Left renal pelvis (tissue), 4 donors: ENCODE results near the gene C2CD4D. TPM values are rescaled to one million over a fixed set of nuclear protein-coding genes. Genes with fewer than 3 reads are reported as not detected.

ENCODE experiments used
- DNase-seq, 4 donors: peaks; one replicate each; pipeline ENCODE4 v3.0.0-alpha.2; 2013; ENCODE audit warnings: low read depth in 4 of 4, low spot score in 3 of 4
- polyA plus RNA-seq, 4 donors: library from polyadenylated mRNA; unstranded; fragments of 120-200 nt; gene quantifications; one replicate each; pipeline ENCODE4 v1.2.1, GENCODE V29; 2013; ENCODE audit not compliant: insufficient read length in 4 of 4

C2CD4D gene
- polyA plus RNA-seq, 4 donors: 0.19 to 0.26 (median 0.24) TPM

- DNase-seq: no peak
These were observed 2.4 kb downstream of the C2CD4D start for GRCh38 chr1:151837197-151837596.

- DNase-seq: no peak
These were observed 4.0 kb downstream of the C2CD4D start for GRCh38 chr1:151835596-151835995.

- no peak for DNase-seq
These were observed 5.4 kb downstream of the C2CD4D start for GRCh38 chr1:151834239-151834638.

- DNase-seq: no peak
These were observed 6.3 kb downstream of the C2CD4D start for GRCh38 chr1:151833172-151833900.

GRCh38 chr1:151832318-151832980 lies 7.2 kb downstream of the C2CD4D start:
- DNase-seq: no peak

GRCh38 chr1:151831605-151832004 lies 8.0 kb downstream of the C2CD4D start, which contains the start of gene RORC:
RORC (minus strand) TSS chr1:151831802; CDS start chr1:151831764, 38 bp downstream.
- no peak for DNase-seq

- DNase-seq: no peak
These were observed 8.4 kb downstream of the C2CD4D start for GRCh38 chr1:151831256-151831591.

- DNase-seq: no peak
These were observed 9.6 kb downstream of the C2CD4D start for GRCh38 chr1:151830055-151830454.

- DNase-seq: no peak
These were observed 10.1 kb downstream of the C2CD4D start for GRCh38 chr1:151829352-151830046.

GRCh38 chr1:151828921-151829320 lies 10.7 kb downstream of the C2CD4D start:
- peak in 1 of 4 donors; percentile 33 for DNase-seq

- DNase-seq: no peak
These were observed 11.8 kb downstream of the C2CD4D start for GRCh38 chr1:151827853-151828252.

GRCh38 chr1:151825751-151826660 lies 13.6 kb downstream of the C2CD4D start:
- no peak for DNase-seq

- no peak for DNase-seq
These were observed 14.4 kb downstream of the C2CD4D start for GRCh38 chr1:151825204-151825603.

- no peak for DNase-seq
These were observed 16.4 kb downstream of the C2CD4D start for GRCh38 chr1:151823175-151823574.

- no peak for DNase-seq
These were observed 17.2 kb downstream of the C2CD4D start for GRCh38 chr1:151822404-151822803.

GRCh38 chr1:151820940-151821339 lies 18.7 kb downstream of the C2CD4D start:
- no peak for DNase-seq

GRCh38 chr1:151819976-151820623 lies 19.5 kb downstream of the C2CD4D start:
- no peak for DNase-seq

- DNase-seq: no peak
These were observed 20.3 kb downstream of the C2CD4D start for GRCh38 chr1:151819227-151819835.

GRCh38 chr1:151817353-151817730 lies 22.3 kb downstream of the C2CD4D start:
- DNase-seq: no peak
